Pulmonary artery endothelial cell (primary cell): Measurements from ENCODE around the gene KRT31. TPM values are rescaled to one million over a fixed set of nuclear protein-coding genes. Genes with fewer than 3 reads are reported as not detected.
"Not testable (repeated sequence)": the region's sequence is repeated elsewhere in the genome, so short reads cannot be mapped to it uniquely, and the experiment has no call there.

ENCODE experiments used
- DNase-seq: peaks from one replicate; pipeline ENCODE4 v3.0.0-alpha.2; 2011; ENCODE audit warnings: low read depth, low spot score
- total RNA-seq: library from RNA; depleted of rRNA; stranded (reverse); fragments of >200 nt; gene quantifications from 2 replicates; pipeline ENCODE4 v1.2.3, GENCODE V29; 2014

The KRT31 gene
- total RNA-seq, 1 donor from 2014 or later = not detected

DNA sequence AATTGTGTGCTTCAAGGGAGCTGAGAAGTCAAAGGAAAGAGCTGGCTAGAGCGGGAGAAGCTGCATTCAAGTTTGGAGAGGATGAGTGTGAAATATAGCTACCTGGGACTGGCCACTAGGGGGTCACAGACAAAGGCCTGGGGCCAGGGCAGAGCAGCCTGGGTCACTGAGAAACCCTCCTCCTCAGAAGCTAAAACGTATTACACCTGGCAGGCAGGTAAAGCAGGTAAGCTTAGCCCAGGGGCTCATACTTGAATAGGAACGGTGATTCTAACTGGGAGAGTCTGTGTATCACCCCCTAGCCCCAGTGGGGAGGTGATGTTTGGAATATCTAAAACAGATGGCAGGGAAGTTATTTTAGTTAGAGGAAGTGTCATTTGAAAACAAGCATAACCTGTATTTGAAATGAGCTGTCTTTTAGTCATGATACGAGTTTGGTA, 20.2 kb upstream of the KRT31 start:
- no peak for DNase-seq

DNA sequence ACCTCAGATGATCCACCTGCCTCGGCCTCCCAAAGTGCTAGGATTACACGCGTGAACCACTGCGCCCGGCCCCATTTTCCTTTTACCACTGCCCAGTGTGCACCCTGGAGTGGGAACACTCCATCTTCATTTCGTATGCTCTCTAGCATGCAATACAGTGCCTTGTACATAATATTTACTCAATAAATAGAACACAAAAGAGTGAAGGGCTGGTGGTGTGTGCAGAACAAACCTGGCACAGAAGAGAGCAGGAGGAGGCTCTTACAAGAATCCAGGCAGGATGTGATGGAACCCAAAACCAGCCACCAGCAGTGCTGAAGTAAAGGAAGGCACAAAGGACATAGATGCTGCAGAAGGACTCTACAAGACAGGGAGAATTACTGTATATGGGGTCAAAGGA, 19.7 kb upstream of the KRT31 start:
- no peak for DNase-seq

DNA sequence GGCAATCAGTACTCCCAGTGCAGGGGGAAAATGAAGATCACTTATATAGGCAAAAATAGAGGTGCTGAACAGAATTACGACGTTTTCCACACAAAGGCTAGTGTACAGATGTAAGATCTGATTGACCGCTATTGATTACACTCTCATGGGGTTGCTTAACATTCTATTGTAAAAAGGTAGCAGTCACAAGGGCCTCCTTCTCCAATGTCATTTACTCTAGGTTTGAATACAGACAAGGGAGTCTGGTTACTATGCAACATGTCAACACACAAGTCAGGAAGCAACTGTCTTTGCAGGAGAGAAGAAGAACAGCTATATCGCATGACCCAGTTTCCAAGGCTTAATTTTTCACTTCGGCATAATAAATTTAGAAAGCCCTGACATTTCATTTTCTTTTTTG, 19.1 kb upstream of the KRT31 start:
- no peak for DNase-seq

DNA sequence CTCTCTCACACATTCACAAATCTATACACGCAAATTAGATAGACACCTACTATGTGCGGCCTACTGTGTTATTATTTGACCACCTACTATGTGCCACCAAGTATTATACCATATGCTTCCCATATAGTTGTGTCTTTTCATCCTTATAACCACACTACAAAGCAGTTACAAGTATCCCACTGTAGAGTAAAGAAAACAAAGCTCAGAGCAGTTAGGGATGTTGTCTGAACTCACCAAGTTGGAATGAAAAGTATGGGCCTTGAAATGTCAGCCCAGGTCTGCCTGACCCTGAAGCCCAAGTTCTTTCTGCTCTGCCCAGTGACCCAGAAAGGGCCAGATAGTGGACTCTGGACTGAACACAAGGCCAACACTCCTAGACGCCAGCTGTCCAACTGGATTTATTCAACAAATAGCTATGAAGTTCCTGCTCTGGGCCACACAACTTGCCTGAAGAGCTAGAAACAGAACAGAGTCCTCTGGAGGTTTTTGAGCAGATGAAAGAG, 18.5 kb upstream of the KRT31 start:
- no peak for DNase-seq

DNA sequence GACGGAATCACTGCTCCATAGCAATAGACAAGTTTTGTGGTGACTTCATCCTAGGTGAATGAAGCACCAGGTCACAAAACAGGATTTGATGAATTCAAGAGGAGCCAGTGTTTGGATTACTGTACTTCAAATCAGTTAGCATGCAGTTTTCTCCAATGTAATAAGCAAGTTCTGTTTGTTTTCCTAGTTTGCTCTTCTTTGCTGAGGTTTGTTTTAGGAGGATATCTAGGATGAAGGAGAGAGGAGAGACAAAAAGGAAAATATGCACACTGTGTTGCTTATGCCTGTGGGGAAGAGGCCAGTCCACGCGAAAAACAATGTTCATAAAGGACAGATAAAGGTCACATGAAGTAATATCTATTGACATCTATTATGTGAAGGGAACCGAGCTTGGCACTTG, 18.0 kb upstream of the KRT31 start:
- DNase-seq = no peak

DNA sequence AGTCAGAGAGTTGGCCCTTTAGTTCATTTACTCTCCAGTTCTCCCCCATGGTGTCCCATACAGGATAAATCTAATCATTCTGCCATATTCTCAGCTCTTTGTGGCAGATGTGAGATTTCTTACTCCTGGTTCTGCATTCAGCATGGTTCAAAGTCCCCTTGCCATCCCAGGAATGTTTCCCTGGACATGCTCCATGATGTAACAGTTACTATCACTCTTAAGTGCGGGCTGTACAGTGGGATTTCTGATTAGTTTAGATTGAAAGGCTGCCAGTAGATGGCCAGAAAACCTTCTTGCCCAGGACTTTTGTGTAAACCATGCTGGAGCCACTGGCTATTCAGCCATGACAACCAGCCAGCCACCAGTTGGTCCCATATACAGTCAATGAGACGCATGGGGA, 16.6 kb upstream of the KRT31 start:
- no peak for DNase-seq

DNA sequence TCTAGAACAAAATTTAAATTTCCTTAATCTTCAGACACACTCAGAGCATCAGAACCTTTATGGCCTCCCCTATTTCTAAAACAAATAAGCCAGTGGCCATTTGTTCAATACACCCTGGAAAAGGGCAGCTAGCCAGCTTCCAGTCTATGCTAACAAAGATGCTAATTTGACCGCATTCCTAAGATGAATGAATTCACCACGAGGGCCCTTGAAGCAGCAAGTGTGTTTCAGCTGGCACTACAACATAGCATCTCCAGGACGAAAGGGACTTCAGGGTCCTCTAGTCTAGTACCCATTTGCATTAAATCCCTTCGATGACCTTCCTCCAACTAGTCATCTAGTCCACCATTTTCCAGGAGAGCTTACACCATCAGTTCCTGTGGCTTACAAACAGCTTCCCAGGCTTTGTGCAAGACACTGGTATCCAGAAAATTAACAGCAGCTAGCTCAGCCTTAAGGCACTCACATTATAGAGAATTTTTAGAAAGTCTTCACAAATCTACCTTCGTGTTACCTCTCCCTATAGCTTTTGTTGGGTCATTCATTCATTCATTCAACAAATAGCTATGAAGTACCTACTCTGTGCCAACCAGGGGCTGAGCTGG, 16.0 kb upstream of the KRT31 start:
- no peak for DNase-seq

DNA sequence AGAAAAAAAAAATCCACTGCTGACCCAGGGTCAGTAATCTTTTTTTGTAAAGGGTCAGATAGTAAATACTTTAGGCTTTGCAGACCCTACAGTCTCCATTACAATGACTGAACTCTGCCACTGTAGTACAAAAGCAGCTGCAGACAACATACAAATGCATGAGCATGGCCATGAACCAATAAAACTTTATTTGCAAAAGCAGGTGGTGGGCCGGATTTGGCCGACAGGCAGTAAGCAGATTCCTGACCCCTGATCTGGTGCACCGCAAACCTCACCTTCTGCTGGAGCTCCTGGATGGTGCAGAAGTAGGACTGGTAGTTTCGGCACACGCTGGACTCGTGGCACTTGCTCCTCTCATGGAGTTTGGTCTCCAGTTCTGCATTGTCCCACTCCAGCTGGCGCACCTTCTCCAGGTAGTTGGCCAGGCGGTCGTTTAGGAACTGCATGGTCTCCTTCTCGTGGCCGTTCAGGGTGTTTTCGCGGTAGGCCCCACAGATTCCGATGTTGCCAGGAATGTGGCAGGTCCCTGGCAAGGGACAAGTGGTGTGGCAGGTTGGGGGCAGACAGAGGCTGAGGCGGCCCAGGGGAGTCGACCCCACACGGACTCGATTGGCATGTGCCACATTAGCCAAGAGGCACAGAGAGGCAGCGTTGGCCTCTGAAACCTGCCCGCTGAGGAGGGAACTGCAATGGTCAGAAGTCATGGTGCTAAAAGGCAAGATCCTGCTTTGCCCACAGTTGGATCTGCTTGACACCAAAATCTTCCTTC, 13.8 kb upstream of the KRT31 start:
- DNase-seq = no peak

DNA sequence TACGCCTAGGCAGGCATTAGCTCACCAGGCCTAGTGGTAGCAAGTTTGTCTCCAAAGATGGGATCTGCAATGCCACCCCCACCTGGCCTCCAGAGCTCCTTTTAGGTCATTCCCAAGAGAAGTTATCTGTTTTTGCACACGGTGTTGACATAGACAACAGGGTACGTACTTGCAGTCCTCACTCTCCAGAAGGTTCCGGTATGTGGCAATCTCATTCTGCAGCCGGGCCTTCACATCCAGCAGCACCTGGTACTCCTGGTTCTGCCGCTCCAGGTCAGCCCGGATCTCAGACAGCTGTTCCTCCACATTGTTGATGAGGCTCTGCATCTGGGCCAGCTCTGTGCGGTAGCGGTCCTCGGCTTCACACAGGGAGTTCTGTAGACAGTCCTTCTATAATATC, 9.8 kb upstream of the KRT31 start:
- no peak for DNase-seq

DNA sequence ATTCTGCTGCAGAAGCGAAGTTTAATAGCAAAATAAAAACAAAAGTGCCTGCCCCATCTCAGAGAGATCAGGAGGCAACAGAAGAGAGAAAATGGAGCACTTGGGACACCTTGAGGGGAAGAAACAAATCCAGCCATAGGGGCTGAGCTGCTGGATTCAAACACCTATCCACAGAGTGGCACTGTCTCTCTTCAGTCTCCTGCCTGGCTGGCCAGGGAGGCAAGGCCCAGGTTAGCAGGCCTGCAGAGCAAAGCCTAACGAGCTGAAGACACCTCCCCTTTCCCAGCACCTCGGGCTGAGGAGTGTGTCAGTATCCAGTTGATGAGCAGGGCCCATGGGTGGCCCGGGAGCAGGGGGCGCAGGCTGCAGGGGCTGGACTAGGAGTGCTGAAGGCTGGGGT, 8.8 kb upstream of the KRT31 start:
- no peak for DNase-seq

DNA sequence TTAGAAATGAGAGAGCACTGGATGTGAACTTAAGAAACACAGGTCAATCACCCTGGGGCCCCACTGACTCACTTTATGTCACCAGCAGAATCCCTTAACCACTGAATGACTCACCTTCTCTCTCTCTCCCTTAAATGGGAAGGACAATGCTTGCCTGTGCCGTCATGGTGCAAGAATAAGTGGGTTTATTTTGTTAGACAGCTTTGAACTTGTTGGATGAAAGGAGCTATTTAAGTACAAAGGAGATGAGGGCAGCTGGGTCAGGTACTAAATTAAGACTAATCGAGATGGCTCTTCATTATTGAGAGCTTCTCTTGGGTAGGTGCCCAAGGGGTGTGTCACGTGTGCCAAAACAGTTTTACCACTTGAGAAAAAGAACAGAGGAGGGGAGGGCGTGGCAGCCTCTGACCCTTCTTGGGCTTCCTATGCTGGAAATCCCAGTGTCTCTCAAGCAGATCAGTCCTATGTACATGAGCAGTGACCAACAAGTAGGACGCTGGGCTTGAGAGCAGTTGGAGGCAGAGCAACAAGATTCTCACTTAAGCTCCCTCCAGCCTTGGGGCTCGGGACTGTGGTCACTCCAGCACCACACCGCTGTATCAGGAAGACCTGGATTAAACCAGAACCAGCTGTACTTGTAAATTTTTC, 6.7 kb upstream of the KRT31 start:
- DNase-seq = peak; percentile 19

DNA sequence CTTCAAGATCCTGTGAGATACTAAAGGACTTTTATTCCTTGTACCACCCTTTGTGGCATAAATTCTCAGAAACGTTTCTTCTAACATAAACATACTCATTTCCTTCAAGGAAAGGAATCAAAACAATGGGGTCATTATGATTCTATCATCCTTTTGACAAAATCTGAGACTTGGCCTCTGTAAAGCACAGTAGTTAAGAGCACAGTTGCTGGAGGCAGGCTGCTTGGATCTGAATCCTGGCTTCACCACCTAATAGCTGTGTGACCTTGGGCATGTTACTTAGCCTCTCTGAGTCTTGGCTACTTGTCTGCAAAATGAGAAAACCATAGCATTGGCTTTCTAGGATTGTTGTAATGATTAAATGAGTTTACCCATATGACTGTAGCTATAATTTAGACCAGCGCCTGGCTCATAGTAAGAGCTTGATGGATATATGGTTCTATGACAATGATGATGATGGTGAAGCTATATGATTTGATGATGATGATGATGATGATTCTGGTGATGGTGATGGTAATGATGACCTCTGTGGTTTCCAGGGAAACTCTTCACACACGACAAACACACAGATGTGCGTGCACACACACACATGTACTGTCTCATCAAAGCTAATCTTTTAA, 6.1 kb upstream of the KRT31 start:
- DNase-seq = peak; percentile 19

DNA sequence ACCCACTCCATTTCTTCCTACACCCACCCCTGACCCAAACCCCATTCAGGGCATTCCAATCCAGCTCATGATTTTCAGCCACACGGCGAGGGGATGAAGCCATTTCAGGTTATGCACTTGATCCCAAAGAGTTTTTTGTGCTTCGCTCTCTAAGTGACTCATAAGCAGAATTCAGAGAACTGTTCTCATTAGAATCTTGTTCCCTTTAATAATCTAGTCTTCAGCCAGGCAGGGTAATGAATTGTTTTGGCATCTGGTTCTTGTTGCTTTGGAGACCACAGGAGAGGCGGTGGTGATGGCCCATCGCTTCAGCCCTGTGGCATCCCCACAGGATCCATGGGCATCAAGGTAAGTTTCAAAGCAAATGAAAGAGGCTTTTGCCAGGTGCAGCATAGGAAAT, 4.8 kb upstream of the KRT31 start:
- no peak for DNase-seq

DNA sequence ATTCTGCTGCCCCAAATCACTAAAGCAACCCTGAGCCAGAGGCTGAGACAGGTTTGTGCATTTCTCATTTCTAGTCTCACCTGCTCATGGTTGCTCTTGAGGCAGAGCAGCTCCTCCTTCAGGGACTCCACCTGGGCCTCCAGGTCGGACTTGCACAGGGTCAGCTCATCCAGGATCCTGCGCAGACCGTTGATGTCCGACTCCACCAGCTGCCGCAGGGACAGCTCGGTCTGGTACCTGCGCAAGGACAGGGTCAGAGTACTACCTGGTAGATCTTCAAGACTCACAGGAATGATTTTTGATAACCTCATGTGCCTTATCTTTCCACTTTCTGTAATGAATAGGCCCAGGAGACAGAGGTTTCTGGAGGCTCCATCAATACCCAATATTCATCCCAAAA, 1.1 kb downstream of the KRT31 start:
- no peak for DNase-seq

DNA sequence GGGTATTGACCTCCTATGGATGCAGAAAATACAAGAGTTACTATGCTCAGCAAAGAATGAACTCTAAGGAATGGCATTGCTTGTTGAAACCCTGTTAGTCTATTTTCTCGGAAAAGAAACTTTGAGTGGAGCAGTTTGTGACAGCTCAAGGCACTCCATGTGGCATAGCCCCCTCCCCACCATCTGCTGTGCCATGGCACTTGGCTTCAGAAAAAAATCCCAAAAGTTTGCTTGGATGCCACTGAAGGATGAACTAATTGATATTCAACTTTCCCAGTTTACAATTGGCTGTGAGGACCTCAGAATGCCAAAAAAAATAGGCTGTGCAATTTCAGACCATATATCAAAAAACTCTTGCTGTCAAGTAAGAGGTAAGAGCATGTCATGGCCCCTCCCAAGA, 1.8 kb downstream of the KRT31 start:
- DNase-seq = no peak

DNA sequence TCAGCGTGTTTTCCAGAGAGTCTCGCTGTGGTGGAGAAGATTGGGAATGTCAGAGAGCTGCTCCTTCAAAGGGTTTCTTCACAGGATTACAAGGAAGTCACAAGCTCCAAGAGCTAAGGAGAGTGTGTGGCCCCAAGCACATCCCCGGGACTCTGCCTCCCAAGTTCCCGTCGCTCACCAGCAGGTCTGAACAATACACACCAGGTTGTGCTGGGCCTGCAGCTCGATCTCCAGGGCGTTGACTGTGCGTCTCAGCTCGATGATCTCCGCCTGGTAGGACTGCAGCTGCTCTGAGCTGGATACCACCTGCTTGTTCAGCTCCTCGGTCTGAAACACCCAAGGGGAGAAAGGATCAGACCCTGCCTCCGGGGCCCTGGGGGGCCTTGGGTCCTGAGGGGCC, 2.4 kb downstream of the KRT31 start:
- not testable (repeated sequence) for DNase-seq

DNA sequence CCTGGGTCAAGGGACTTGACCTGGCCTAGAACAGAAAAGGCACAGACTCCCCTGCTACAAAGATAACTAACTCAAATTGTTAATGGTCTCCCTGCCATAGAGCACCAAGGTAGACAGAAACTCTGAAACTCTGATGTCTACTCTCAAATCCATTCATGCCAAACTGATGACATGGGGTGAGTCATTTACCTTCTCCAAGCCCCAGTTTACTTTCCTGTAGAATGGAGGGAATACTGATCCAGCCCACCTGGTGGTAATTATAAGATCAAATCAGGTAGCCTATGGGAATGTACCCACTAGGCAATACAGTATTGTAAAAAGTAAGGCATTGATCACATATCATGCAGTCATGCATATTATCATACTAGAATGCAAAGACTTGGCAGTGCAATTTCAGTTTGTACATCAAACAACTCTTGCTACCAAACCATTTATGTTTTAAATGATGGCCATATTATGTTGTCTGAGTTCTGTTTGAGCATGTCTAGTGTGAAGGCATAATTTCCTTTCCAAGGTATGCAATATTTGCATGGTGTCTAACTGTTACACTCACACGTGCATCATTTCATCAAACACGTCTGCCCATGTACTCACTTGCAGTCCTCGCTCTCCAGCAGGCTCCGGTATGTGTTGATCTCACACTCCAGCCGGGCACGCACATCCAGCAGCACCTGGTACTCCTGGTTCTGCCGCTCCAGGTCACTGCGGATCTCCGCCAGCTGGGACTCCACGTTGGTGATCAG, 3.0 kb downstream of the KRT31 start:
- no peak for DNase-seq

DNA sequence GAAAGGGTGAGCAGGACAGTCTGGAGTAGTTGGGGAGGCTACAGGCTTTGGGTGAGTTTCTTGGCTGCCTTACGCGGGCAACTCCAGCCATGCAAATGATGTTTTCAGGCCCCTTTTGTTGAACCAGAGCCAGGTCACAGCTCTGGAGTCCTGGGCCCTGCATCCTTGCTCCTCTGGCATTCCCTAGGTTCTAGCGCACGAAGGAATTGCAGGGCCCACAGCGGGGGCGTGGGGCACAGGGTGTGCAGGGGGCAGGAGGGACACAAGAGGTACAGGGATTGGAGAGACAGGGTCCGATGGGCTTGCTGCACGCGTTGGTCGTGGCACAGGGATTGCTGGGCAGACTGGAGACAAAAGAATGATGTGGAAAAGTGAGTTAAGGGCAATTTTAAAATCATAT, 3.6 kb downstream of the KRT31 start:
- no peak for DNase-seq

DNA sequence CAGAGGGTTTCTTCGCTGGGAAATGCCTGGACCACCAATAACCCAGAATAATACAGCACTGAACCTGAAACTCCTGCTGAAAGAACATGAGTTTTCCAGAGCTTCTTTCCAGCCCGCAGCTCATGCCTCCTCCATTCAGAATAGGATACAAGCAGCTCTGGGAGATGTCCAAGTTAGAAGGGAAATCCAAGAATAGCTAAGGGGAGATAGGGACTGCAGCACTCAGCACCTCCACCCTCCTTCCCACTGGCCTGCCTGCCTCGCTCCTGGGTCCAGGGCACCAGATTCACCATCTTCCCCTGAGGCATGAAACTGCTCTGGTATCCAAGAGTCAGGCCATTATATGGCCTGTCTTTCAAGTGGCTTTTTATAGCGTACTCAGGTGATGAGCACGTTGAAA, 4.1 kb downstream of the KRT31 start:
- no peak for DNase-seq

DNA sequence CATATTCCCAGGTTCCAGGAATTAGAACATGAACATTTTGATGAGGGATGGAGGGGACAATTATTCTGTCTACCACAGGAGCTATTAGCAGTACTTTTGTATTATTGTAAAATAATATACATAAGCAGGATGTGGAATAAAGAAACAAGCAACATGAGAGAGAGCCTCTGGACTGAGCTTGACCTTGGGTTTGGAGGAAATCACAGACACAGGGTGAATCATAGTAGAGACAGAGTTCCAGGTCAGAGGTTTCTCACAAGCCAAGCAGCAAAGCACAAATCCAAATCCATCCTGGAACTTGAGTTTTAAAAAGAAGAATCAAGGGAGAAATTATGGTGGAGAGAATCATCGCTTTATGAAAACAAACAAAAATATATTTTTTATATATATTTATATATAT, 5.1 kb downstream of the KRT31 start:
- DNase-seq = no peak

DNA sequence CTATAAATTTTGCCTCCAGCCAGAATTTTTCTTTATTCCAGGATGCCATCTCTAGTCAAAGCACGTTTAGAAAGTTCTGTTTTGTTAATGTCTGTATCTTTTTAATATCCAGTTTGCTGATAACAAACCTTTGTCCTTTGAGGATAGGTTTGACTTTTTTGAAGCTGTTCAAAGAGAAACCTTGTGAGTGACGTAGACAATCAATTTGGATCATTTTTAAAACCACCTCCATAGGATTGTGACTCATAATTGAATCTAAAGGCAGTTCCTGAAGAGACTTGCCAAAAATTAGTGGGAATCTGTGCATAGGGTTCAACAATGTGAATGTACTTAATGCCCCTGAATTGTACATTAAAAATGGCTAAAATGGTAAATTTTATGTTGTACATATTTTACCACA, 5.9 kb downstream of the KRT31 start:
- no peak for DNase-seq
